ENCODE measurements around the gene PLS3. TPM values are rescaled to one million over a fixed set of nuclear protein-coding genes. Genes with fewer than 3 reads are reported as not detected.

Gene PLS3
- total and polyA plus RNA-seq, 2 donors (not counting 3 experiments of a cell fraction or from before 2014, with no cell fraction given), result 120 to 329 TPM

GRCh38 chrX:115598556-115598955, 37.6 kb downstream of the PLS3 start:
- Histone ChIP-seq H3K9ac (replicated peaks; ENCODE audit: extremely low read depth, insufficient read depth, low read length) (no peak overlapping the region), H3K27ac (ENCODE audit: insufficient read depth, low read depth, low read length) (no peak overlapping the region), H3K27me3 (ENCODE audit: control insufficient read depth in 2 of 2, insufficient read depth in 2 of 2, low read length in 2 of 2) (no peaks in the 10 kb centered on the region), H2AFZ (ENCODE audit: low read depth, low read length) (no peak overlapping the region), H3K4me3 (replicated peaks in 1 of 3; ENCODE audit: insufficient read depth in 1 of 3, low read depth in 1 of 3, low read length in 3 of 3) (no peak overlapping the region), H3K9me3 (replicated peaks; ENCODE audit: control insufficient read depth, insufficient read depth, low read length) (no peaks in the 10 kb centered on the region), H3K4me1 (ENCODE audit: control insufficient read depth, extremely low read depth, insufficient read depth, low read length) (peaks cover 24% of the 10 kb centered on the region), H4K20me1 (replicated peaks; ENCODE audit: control insufficient read depth, extremely low read depth, insufficient read depth, low read length) (no peaks in the 10 kb centered on the region), H3K36me3 (ENCODE audit: control insufficient read depth in 2 of 2, extremely low read depth in 1 of 2, insufficient read depth in 2 of 2, low read length in 2 of 2) (peaks cover 0 to 5% of the 10 kb centered on the region in 2 experiments), H3K9me1 (replicated peaks; ENCODE audit: control insufficient read depth, extremely low read depth, insufficient read depth, low read length) (no peaks in the 10 kb centered on the region), H3K4me2 (ENCODE audit: insufficient read depth, low read length) (peak overlapping the region; percentile 11), H3K79me2 (ENCODE audit: control insufficient read depth, insufficient read depth, low read length) (peaks cover 97% of the 10 kb centered on the region)
- DNase-seq (ENCODE audit: low read depth, low spot score), result no peak
- dilution Hi-C loops (cut with MboI; ENCODE audit: extremely low pct_ligation_motif_present, low sequenced_read_pairs), result no loop called here
- CTCF ChIA-PET, result no interaction called here
- intact Hi-C loops (cut with micrococcal nuclease), result no loop called here
- no TSS peak for BruUV-seq (replicated peaks)
- no peak for FAIRE-seq
- TF ChIP-seq MYC (IDR thresholded peaks at IDR 0.05; ENCODE audit: low read depth, low read length), result no peak
- no peak for TF ChIP-seq GATA2 (IDR thresholded peaks at IDR 0.05; ENCODE audit: insufficient read depth, insufficient read length, low read depth, low read length)
- TF ChIP-seq CTCF (IDR thresholded peaks at IDR 0.05; ENCODE audit: extremely low read depth in 1 of 2, insufficient read depth in 1 of 2, low read depth in 1 of 2, low read length in 2 of 2), result no peak
- TF ChIP-seq EZH2 (IDR thresholded peaks at IDR 0.05; ENCODE audit: borderline replicate concordance, low read depth, low read length, severe bottlenecking), result no peak
- TF ChIP-seq POLR2A (IDR thresholded peaks at IDR 0.05; ENCODE audit: low read depth, low read length), result no peak
- TF ChIP-seq FOS (IDR thresholded peaks at IDR 0.05; ENCODE audit: borderline replicate concordance, insufficient read depth, low read length), result no peak
- TF ChIP-seq JUN (IDR thresholded peaks at IDR 0.05; ENCODE audit: borderline replicate concordance, insufficient read depth, insufficient read length, low read depth), result no peak
- TF ChIP-seq, protein P1, sequence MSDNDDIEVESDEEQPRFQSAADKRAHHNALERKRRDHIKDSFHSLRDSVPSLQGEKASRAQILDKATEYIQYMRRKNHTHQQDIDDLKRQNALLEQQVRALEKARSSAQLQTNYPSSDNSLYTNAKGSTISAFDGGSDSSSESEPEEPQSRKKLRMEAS (IDR thresholded peaks at IDR 0.05; ENCODE audit: insufficient read depth, insufficient read length), result no peak
- TF ChIP-seq POLR2AphosphoS5 (IDR thresholded peaks at IDR 0.05; ENCODE audit: insufficient read depth, low read depth, low read length), result no peak
- POLR2A ChIA-PET, result no interaction called here
